NCI-H69 (cell line): ENCODE results near the gene NFIA.
"Not testable (repeated sequence)": the region's sequence is repeated elsewhere in the genome, so short reads cannot be mapped to it uniquely, and the experiment has no call there.

Source experiments
- DNase-seq: peaks from one replicate; lab custom pipeline; 2025; lab: John Stamatoyannopoulos, UW

NFIA gene

DNA sequence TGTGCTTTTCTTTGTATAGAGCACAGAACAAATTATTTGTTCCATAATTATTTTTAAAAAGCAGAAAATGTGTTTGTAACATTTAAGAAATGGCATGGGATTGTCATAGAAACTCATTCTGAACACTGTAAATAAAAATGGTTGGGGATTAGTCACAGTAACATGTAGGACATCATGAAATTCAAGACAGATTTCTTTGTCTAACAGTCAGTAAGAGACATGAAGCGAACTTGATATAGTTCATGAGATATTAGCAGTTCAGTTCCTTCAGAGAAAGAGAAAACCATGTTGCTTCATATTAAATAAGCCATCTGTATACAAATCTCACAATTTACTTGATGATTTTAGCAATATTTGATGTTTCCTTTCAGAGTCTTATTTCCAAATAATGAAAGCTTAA lies 19.7 kb downstream of the NFIA start:
- DNase-seq: no peak

DNA sequence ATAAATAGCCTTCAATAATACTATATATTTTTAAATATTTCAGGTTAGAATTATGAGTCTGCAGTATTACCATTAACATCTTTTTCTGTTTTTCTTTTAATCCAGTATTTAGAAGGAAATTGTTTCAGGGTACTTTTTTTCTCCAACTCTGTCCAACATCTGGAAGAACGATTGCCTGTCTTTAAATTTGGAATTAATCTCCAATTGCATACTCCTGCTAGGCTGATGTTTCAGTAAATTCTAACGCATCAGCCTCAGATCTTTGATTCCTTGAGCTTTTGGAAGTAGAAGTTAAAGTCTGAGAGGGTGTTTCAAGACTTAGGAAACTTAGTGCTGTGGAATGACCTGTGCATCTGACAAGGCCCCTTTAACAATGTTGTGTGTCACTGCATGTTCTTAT lies 20.3 kb downstream of the NFIA start:
- DNase-seq: no peak

DNA sequence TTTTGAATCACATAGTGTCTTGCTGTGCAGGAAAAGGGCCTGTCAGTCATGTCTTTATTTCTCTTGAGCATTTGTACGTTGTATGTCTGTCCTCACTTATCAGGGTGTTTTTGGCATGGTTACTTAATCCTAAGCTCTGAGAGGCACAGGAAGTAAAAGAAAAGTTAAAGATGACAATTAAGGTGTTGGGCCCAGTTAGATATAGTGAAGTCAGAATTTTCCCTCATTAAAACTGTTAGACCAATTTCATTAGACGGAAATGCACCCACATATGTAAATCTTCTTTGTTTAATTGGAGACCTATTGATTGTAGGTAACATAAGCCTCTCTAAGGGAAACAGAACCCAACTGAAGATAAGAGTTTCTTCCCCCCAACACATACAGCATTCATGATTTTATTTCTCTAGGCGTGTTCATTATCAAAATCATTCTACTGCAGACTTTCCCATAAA lies 21.9 kb downstream of the NFIA start:
- no peak for DNase-seq

- no peak for DNase-seq
These were observed 25.3 kb downstream of the NFIA start for GRCh38 chr1:61107638-61108037.

DNA sequence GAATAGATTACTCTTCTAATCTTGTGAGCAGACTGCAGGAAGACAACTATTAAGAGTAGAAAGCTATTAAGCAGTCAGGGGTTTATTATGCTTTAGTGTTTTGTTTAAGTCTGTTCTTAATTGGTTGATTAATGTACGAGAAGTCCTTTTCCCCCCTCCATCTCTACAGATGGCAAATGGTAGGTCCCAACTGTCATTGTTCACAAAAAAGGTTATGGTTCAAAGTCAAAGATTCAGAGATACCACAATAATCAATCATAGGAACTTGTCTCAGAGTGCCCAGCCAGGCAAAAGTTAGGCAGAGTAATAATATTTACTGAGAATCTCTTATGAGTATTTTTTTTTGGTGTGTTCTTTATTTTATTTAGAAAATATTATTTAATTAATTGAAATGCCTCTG lies 26.8 kb downstream of the NFIA start:
- peak; percentile 84 for DNase-seq

- DNase-seq: peak; percentile 14
These were observed 27.5 kb downstream of the NFIA start for GRCh38 chr1:61109910-61110309.

- DNase-seq: no peak
These were observed 28.2 kb downstream of the NFIA start for GRCh38 chr1:61110554-61110953.

- no peak for DNase-seq
These were observed 29.0 kb downstream of the NFIA start for GRCh38 chr1:61111084-61112004.

GRCh38 chr1:61114178-61114870 lies 32.0 kb downstream of the NFIA start:
- DNase-seq: no peak

GRCh38 chr1:61115436-61115835 lies 33.1 kb downstream of the NFIA start:
- DNase-seq: no peak

GRCh38 chr1:61116421-61116820 lies 34.1 kb downstream of the NFIA start:
- DNase-seq: no peak

DNA sequence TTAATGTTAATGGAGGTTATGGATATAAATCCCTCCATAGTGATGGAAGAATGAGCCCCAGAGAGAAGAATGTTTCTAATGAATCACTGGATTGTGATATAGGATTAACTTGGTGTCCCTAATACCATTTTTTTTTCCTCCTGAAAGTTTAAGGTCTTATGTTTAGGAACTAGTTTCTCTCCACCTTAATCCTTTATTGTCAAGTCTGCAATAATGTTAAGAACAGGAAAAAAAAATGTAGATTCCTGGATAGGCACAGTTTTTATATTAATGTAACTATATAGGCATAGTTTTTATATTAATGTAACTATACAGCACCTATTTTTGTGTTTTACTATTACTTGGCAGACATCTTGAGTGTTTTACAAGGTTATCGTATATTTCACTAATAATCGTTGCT lies 34.9 kb downstream of the NFIA start:
- DNase-seq: no peak

DNA sequence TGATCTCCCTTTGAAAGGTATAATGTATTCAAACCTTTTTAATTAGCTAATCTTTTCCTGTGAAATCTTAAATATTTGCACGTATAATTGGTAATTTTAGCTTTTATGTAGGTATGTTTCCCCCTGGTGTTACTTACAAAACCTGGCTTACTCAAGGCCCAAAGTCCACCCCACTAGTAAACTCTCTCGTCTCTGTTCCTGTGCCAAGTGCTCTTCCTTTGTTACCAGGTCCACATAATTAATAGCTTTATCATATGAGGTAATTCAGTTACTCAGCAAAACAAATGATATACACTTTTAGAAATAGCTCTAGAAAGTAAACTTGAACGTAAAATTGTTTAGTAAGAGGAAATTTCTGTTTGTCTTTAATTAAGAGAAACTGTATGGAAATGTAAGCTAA lies 36.7 kb downstream of the NFIA start:
- peak; percentile 87 for DNase-seq

DNA sequence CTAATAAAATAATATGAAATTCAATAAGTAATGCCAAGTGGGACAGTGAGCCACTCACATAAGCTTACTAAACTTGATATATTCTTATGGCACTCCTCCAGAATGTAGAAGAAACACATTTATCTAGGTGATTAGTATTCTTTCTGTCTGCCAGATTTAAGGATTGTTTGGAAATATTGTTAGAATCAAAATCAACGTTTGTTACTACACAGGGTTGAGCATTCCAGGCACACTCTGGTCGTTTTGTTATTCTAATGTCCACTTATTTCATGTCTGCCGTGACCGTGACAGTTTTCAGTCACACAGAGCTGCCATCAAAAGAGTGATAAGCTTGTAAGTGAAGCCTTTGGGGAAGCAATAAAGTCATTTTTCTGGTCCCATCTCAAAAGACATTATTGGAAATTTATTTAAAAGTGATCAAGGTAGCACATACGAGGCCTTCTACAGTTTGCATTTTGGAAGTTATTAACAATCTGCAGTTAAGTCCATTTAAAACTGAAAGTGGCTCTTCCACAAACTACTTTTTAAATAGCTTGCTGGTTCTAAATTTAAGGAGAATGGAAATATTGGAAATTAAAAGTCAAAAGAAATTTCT lies 38.0 kb downstream of the NFIA start:
- DNase-seq: peak; percentile 16

DNA sequence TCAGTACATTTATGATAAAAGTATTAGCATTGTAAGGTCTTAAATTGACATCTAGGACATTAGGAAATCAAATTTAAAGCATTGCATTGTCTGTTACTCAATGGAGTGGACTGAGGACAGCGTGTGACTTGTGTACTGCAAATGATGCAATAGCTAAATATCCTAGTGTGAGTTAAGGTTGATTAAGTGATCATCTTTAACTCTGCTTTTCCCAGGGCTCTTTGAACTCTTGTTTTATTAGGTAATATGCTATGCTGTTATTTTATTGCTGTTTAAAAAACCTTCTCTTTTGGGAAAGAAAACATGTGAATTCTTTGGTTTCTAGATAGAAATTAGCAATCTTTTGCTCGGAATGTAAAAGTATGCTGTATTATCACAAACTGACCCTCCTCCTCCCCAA lies 38.6 kb downstream of the NFIA start:
- peak; percentile 49 for DNase-seq

DNA sequence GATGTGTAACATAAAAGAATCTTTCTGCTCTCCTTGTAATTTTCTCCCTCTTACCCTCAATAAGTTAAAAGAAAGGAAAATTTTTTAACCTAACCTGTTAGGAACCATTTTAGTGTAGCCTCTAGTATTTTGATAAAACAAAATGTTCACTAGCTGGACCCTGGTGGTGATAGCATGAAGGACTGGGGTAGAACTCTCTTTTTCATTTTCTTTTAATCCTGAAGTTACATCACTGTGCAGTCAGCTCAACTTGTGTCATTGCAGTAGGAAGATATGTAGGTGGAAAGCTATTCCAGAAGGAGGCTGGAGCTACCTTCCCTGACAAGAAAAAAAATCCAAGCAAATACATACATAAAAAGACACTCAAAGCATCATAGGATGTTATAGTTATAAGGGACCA lies 39.3 kb downstream of the NFIA start:
- DNase-seq: peak; percentile 12

- DNase-seq: no peak
These were observed 40.0 kb downstream of the NFIA start for GRCh38 chr1:61122389-61122788.

DNA sequence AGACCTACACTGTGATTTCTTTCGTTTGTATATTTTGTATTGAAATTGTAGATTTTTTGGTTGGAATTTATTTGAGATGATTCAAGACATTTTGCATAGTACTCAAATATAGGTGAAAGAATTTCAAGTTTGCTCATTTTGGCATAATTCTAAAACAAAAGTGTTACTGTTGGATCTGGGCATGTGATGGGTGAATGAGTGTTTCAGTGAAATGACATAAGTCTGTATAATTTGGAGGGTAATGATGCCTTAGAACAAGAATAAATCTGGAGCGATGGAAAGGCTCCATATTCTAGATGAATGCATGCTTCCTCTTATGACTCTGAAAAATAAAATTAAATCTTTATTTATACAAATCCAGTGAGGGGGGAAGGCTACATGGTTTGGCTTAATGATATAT lies 41.0 kb downstream of the NFIA start:
- DNase-seq: peak; percentile 63

DNA sequence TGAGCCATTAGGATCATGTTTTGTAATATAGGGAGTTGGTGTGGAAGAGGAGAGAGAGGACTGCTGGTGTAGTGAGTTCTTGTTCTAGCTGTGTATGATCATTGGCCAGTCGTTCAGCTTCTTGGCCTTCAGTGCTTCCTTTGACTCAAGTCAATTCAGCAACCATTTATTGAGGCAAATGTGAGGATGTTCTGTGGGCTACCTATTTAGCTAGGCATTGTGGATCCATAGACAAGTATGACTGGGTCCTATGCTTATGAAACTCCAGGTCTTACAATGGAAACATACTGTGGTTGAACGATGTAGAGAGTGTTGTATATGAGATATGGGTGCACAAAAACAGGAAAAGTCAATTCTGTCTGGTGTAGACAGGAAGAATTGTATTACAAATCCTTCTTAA lies 41.7 kb downstream of the NFIA start:
- DNase-seq: peak; percentile 46

GRCh38 chr1:61124696-61125095 lies 42.3 kb downstream of the NFIA start:
- DNase-seq: peak; percentile 57

GRCh38 chr1:61125263-61125662 lies 42.9 kb downstream of the NFIA start:
- DNase-seq: peak; percentile 52

- DNase-seq: no peak
These were observed 43.5 kb downstream of the NFIA start for GRCh38 chr1:61125895-61126294.

DNA sequence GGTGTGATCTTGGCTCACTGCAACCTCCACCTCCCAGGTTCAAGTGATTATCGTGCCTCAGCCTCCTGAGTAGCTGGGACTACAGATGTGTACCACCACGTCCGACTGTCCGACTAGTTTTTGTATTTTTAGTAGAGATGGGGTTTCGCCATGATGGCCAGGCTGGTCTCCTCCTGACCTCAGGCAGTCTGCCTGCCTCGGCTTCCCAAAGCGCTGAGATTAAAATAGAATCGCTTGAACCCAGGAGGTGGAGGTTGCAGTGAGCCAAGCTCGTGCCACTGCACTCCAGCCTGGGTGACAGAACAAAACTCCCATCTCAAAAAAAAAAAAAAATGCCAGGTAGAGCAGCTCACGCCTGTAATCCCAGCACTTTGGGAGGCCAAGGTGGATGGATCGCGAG lies 44.5 kb downstream of the NFIA start:
- DNase-seq: not testable (repeated sequence)
